Natural killer cell (primary cell): ENCODE results near the gene LRRN2. TPM values are rescaled to one million over a fixed set of nuclear protein-coding genes. Genes with fewer than 3 reads are reported as not detected.
"Not testable (repeated sequence)": the region's sequence is repeated elsewhere in the genome, so short reads cannot be mapped to it uniquely, and the experiment has no call there.

Experiments used
- ATAC-seq, 3 donors: fragments of 150-1000 bp in 2 of 3; fragments of 200-7000 bp in 1 of 3; cut with Tn5 transposase; 1 replicate in 1 of 3; 2 replicates in 2 of 3; pipeline ENCODE4 v1.10.0; 2021; ENCODE audit warnings: mild to moderate bottlenecking in 2 of 3, moderate library complexity in 2 of 3
- DNase-seq, 2 donors: peaks; one replicate each; pipeline versions ENCODE4 v3.0.0 to v3.0.0-alpha.2; 2013 to 2021; ENCODE audit warnings: mixed read lengths in 1 of 2
- H3K27ac ChIP-seq: one replicate; pipeline ENCODE4 v1.5.1; 2013; ENCODE audit warnings: mild to moderate bottlenecking, low read length
- H3K27me3 ChIP-seq: one replicate; pipeline ENCODE4 v1.6.1; 2013; ENCODE audit warnings: low read length; ENCODE audit not compliant: control insufficient read depth, insufficient read depth
- H3K36me3 ChIP-seq: one replicate; pipeline ENCODE4 v1.6.1; 2013; ENCODE audit warnings: low read length; ENCODE audit not compliant: control insufficient read depth, insufficient read depth
- H3K4me1 ChIP-seq: one replicate; pipeline ENCODE4 v1.6.1; 2013; ENCODE audit warnings: low read length; ENCODE audit not compliant: control insufficient read depth, insufficient read depth
- H3K4me3 ChIP-seq: one replicate; pipeline ENCODE4 v1.5.1; 2013; ENCODE audit warnings: low read length
- H3K9me3 ChIP-seq: one replicate; pipeline ENCODE4 v1.6.1; 2013; ENCODE audit warnings: low read length; ENCODE audit not compliant: control insufficient read depth, insufficient read depth
- H3K27ac Mint-ChIP-seq, 2 donors: one replicate each; pipeline ENCODE4 v1.8.0; 2022; ENCODE audit warnings: mild to moderate bottlenecking in 2 of 2, mixed read lengths in 2 of 2, moderate library complexity in 1 of 2
- H3K27me3 Mint-ChIP-seq, 2 donors: one replicate each; pipeline ENCODE4 v1.8.0; 2022; ENCODE audit warnings: low read depth in 2 of 2, mixed read lengths in 2 of 2
- H3K36me3 Mint-ChIP-seq: one replicate; pipeline ENCODE4 v1.8.0; 2022; ENCODE audit warnings: mixed read lengths
- H3K4me1 Mint-ChIP-seq, 2 donors: one replicate each; pipeline ENCODE4 v1.8.0; 2022; ENCODE audit warnings: mixed read lengths in 2 of 2
- H3K4me3 Mint-ChIP-seq: one replicate; pipeline ENCODE4 v1.8.0; 2022; ENCODE audit warnings: mild to moderate bottlenecking, moderate library complexity, mixed read lengths
- H3K9me3 Mint-ChIP-seq, 2 donors: one replicate each; pipeline ENCODE4 v1.8.0; 2022; ENCODE audit warnings: mixed read lengths in 2 of 2
- WGBS: methylation state at CpG from one replicate; pipeline ENCODE4 v1.1.7; 2013; ENCODE audit warnings: missing lambda C conversion rate; ENCODE audit not compliant: insufficient coverage; 5-methylcytosine and 5-hydroxymethylcytosine counted together
- intact Hi-C: fragments of 100-400 bp; cut with micrococcal nuclease; formaldehyde crosslinking; loops from one replicate; pipeline ENCODE4 v1.14.2; 2022
- total RNA-seq, 4 donors: library from RNA; stranded (reverse); fragments of 120-200 nt in 1 of 4; gene quantifications; one replicate each; pipeline versions ENCODE4 v1.2.3 to v1.2.4, GENCODE V29; 2013 to 2022
- TF ChIP-seq, protein P1 (sequence below): fragments of 200-600 bp; IDR thresholded peaks from one replicate; pipeline ENCODE4 v1.8.0; 2022; ENCODE audit warnings: antibody characterized with exemption

Gene LRRN2
- total RNA-seq, 3 donors from 2014 or later (not counting 1 experiment from before 2014, with no cell fraction given), result 0.10 to 0.27 TPM; not detected in 1

DNA sequence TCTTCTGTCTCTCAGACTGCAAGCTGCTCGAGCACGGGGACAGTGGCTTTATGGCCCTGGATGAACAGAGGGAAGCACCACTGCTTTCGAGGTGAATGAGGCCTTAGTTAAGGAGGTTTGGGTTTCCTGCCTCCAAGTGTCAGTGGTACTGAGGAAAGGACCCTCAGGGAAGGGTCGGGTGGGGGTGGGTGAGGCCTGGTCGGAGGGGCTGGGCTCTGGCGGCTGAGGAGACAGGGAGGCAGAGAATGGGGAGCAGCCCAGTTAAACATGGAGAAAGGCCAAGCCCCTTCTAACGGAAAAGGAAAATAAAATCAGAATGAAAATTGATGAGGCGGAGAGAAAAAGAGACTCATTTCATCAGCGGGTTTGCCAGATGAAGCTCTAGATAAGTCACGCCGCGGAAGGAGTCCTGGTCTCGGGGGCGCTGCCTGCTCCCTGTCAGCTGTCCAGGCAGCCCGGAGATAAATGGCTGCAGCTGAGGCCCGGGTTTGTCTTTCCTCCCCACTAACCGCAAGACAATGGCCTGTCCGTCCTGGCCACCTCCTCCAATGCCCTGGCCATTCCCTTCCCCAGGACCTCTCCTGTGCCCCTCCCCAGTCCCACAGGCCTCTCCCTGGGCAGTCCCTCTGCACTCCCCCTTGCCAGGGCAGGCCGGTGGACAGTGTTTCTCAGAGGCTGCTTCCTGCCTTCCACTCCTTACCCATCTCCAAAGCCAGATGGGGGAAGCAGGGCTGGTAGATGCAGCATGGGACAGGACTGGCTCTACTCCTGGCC lies 55.2 kb downstream of the LRRN2 start:
- Mint-ChIP-seq H3K36me3 (no peaks in the 10 kb centered on the region), H3K4me1 (peaks cover 0 to 6% of the 10 kb centered on the region in 2 donors), H3K9me3 (no peaks in the 10 kb centered on the region), H3K4me3 (no peak overlapping the region), H3K27ac (no peak overlapping the region), H3K27me3 (peaks cover 0 to 12% of the 10 kb centered on the region in 2 donors)
- 65% methylated on average over 19 of the region's 19 CpGs for WGBS
- no peaks in the 10 kb centered on the region for H3K36me3 ChIP-seq
- no peaks in the 10 kb centered on the region for H3K9me3 ChIP-seq
- no peak overlapping the region for H3K27ac ChIP-seq
- ATAC-seq (no peak), DNase-seq (no peak)
- intact Hi-C loops, result no loop called here
- no peaks in the 10 kb centered on the region for H3K4me1 ChIP-seq
- H3K27me3 ChIP-seq, result no peaks in the 10 kb centered on the region
- H3K4me3 ChIP-seq, result no peak overlapping the region
- TF ChIP-seq, protein P1, sequence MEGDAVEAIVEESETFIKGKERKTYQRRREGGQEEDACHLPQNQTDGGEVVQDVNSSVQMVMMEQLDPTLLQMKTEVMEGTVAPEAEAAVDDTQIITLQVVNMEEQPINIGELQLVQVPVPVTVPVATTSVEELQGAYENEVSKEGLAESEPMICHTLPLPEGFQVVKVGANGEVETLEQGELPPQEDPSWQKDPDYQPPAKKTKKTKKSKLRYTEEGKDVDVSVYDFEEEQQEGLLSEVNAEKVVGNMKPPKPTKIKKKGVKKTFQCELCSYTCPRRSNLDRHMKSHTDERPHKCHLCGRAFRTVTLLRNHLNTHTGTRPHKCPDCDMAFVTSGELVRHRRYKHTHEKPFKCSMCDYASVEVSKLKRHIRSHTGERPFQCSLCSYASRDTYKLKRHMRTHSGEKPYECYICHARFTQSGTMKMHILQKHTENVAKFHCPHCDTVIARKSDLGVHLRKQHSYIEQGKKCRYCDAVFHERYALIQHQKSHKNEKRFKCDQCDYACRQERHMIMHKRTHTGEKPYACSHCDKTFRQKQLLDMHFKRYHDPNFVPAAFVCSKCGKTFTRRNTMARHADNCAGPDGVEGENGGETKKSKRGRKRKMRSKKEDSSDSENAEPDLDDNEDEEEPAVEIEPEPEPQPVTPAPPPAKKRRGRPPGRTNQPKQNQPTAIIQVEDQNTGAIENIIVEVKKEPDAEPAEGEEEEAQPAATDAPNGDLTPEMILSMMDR, result no peak

DNA sequence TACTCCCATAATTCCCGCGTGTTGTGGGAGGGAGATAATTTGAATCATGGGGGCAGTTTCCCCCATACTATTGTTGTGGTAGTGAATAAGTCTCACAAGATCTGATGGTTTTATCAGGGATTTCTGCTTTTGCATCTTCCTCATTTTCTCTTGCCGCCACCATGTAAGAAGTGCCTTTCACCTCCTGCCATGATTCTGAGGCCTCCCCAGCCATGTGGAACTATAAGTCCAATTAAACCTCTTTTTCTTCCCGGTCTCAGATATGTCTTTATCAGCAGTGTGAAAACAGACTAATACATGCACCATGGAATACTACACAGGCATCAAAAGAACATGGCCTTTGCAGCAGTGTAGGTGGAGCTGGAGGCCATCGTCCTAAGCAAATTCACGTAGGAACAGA lies 56.1 kb downstream of the LRRN2 start:
- H3K4me3 ChIP-seq, H3K27me3 ChIP-seq, ATAC-seq, DNase-seq, H3K36me3 ChIP-seq, H3K4me1 Mint-ChIP-seq, H3K9me3 Mint-ChIP-seq, intact Hi-C loops, H3K9me3 ChIP-seq, H3K4me3 Mint-ChIP-seq, H3K4me1 ChIP-seq, H3K36me3 Mint-ChIP-seq, H3K27ac ChIP-seq, H3K27ac Mint-ChIP-seq: not testable (repeated sequence)
- peaks cover 0 to 12% of the 10 kb centered on the region in 2 donors for H3K27me3 Mint-ChIP-seq
- 100% methylated on average over 3 of the region's 6 CpGs for WGBS

DNA sequence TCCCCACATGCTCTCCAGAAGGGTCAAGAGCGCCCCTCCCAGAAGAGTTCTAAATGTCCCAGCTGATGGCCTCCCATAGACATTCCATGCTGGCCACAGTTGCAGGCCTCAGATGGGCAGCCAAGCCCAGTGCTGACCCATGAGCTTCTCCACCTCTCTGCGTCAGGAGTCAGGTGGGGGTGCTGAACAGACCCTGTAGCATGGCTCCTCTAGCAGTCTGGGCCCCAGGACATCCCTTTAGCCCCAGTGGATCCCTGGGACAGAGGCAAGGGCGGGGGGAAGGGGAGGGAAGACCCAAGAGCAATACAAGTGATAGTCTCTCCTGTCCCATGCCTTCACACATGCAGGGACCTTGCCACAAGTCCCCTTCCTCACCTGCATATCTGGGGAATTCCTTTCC lies 56.7 kb downstream of the LRRN2 start:
- no peaks in the 10 kb centered on the region for H3K4me1 ChIP-seq
- no peak overlapping the region for H3K4me3 ChIP-seq
- H3K9me3 ChIP-seq, result no peaks in the 10 kb centered on the region
- DNase-seq (no peak), ATAC-seq (no peak)
- Mint-ChIP-seq H3K4me1 (peaks cover 0 to 6% of the 10 kb centered on the region in 2 donors), H3K9me3 (no peaks in the 10 kb centered on the region), H3K27me3 (peaks cover 0 to 12% of the 10 kb centered on the region in 2 donors), H3K4me3 (no peak overlapping the region), H3K36me3 (no peaks in the 10 kb centered on the region), H3K27ac (no peak overlapping the region)
- H3K36me3 ChIP-seq, result no peaks in the 10 kb centered on the region
- intact Hi-C loops, result no loop called here
- TF ChIP-seq, protein P1, result no peak
- no peaks in the 10 kb centered on the region for H3K27me3 ChIP-seq
- WGBS, result 80% methylated on average over 3 of the region's 3 CpGs
- H3K27ac ChIP-seq, result no peak overlapping the region

DNA sequence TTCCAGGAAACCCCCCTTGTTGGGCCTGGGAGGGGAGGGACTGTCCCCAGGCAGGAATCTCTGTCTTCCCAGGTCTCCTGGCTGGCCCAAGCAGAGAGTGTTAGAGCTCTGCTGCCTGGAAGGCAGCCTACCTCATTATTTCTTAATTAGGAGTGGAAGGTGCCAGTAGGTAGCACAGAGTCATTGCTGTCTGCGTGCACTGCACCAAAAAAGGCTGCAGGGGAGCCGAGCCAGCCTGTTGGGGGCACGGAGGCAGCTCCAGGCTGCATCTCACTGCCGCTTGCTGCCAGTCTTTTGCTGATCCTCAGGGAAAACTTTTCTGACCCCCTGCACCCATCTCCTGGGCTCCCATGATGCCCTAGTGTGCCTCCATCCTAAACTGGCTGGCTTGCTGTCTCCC lies 58.1 kb downstream of the LRRN2 start:
- no peaks in the 10 kb centered on the region for H3K36me3 ChIP-seq
- TF ChIP-seq, protein P1, result no peak
- no peak for ATAC-seq
- no peak overlapping the region for H3K27ac Mint-ChIP-seq
- no peaks in the 10 kb centered on the region for H3K9me3 ChIP-seq
- no peak overlapping the region for H3K27ac ChIP-seq
- H3K4me3 ChIP-seq, result no peak overlapping the region
- H3K9me3 Mint-ChIP-seq, result no peaks in the 10 kb centered on the region
- peaks cover 0 to 12% of the 10 kb centered on the region in 2 donors for H3K27me3 Mint-ChIP-seq
- intact Hi-C loops, result no loop called here
- H3K27me3 ChIP-seq, result no peaks in the 10 kb centered on the region
- WGBS, result 88% methylated on average over 4 of the region's 4 CpGs
- no peak for DNase-seq
- H3K4me1 ChIP-seq, result no peaks in the 10 kb centered on the region
- H3K4me1 Mint-ChIP-seq, result peaks cover 0 to 6% of the 10 kb centered on the region in 2 donors
- no peaks in the 10 kb centered on the region for H3K36me3 Mint-ChIP-seq
- no peak overlapping the region for H3K4me3 Mint-ChIP-seq
